ENCODE data around the gene DOK7. TPM values are rescaled to one million over a fixed set of nuclear protein-coding genes. Genes with fewer than 3 reads are reported as not detected.

Gene DOK7
- total RNA-seq, 1 experiment from 2014 or later: 0.26 TPM

GRCh38 chr4:3497523-3498389 lies 34.6 kb downstream of the DOK7 start:
- no peak overlapping the region for H4K5ac ChIP-seq (ENCODE audit: insufficient read length, low read depth, low read length)
- H3K14ac ChIP-seq (ENCODE audit: insufficient read depth, low read length): no peak overlapping the region
- no peak overlapping the region for H2BK120ac ChIP-seq (ENCODE audit: low read depth, low read length, poor library complexity, severe bottlenecking)
- no peak for DNase-seq
- H4K91ac ChIP-seq (ENCODE audit: insufficient read length, low read depth, low read length): no peak overlapping the region
- Mint-ChIP-seq H3K9me3 (no peaks in the 10 kb centered on the region; a peak in 1 of 5 replicates), H3K4me3 (no peak overlapping the region), H3K27me3 (ENCODE audit: low read depth) (peaks cover 75% of the 10 kb centered on the region), H3K27ac (no peak overlapping the region), H3K36me3 (ENCODE audit: insufficient read depth in 1 of 3, low read depth in 3 of 3) (peaks cover 0 to 8% (median 0%) of the 10 kb centered on the region in 3 experiments; a peak in 1 of 7 replicates), H3K4me1 (peaks cover 2 to 11% of the 10 kb centered on the region in 2 experiments; a peak in 2 of 4 replicates)
- no peaks in the 10 kb centered on the region for H3K9me3 ChIP-seq (ENCODE audit: control insufficient read depth, low read depth, low read length)
- no peak overlapping the region for H3K56ac ChIP-seq (ENCODE audit: insufficient read length, low read depth, low read length)
- peaks cover 4% of the 10 kb centered on the region; the same call in 1 of the 2 replicates for H3K27me3 ChIP-seq (ENCODE audit: insufficient read depth, low read length)
- H3K4ac ChIP-seq (ENCODE audit: low read depth, low read length): no peak overlapping the region
- H2AK5ac ChIP-seq (ENCODE audit: insufficient read length, low read length): no peak overlapping the region
- WGBS (ENCODE audit: extremely low coverage, insufficient read length, low lambda C conversion rate): no CpG with 5 or more reads among the region's 24 CpGs
- no peak overlapping the region for H2BK20ac ChIP-seq (ENCODE audit: low read depth, low read length, poor library complexity, severe bottlenecking)
- H3K9ac ChIP-seq (ENCODE audit: extremely low read depth, insufficient read length, low read length): no peak overlapping the region
- no peaks in the 10 kb centered on the region for H3K4me1 ChIP-seq (ENCODE audit: insufficient read depth, low read length)
- peaks cover 4% of the 10 kb centered on the region for H4K20me1 ChIP-seq (ENCODE audit: control insufficient read depth, insufficient read depth, insufficient read length)
- H3K4me2 ChIP-seq (ENCODE audit: insufficient read depth, insufficient read length, low read length): no peak overlapping the region
- H3K23ac ChIP-seq (ENCODE audit: insufficient read length, low read depth, low read length): no peak overlapping the region
- no peaks in the 10 kb centered on the region for H3K79me2 ChIP-seq (ENCODE audit: insufficient read depth, low read length)
- H3K23me2 ChIP-seq (ENCODE audit: insufficient read length, low read depth, low read length, poor library complexity, severe bottlenecking): no peaks in the 10 kb centered on the region
- no peak for TF ChIP-seq CTCF (conservative IDR thresholded peaks at IDR 0.05)
- no peak overlapping the region for H3K18ac ChIP-seq (ENCODE audit: insufficient read length, low read depth, low read length)
- H3K79me1 ChIP-seq (ENCODE audit: insufficient read depth, low read depth, low read length, poor library complexity, severe bottlenecking): no peaks in the 10 kb centered on the region
- no peak overlapping the region for H3T11ph ChIP-seq (ENCODE audit: low read length)
- H2AFZ ChIP-seq (ENCODE audit: low read length): no peak overlapping the region
- no peak overlapping the region for H2BK15ac ChIP-seq (ENCODE audit: low read depth, low read length)
- no peak overlapping the region for H3K27ac ChIP-seq (ENCODE audit: insufficient read length, low read depth, low read length)
- no peak overlapping the region for H2BK5ac ChIP-seq (ENCODE audit: insufficient read length, low read length)
- H4K8ac ChIP-seq (replicated peaks; ENCODE audit: insufficient read length, low read depth, low read length): no peak overlapping the region
- no peak overlapping the region for H2BK12ac ChIP-seq (ENCODE audit: insufficient read length, low read depth, low read length)

Measured in H9 (cell line).